Upper lobe of right lung (tissue), 1 donor: ENCODE measurements around the gene SET. TPM values are rescaled to one million over a fixed set of nuclear protein-coding genes. Genes with fewer than 3 reads are reported as not detected.
"Not testable (repeated sequence)": the region's sequence is repeated elsewhere in the genome, so short reads cannot be mapped to it uniquely, and the experiment has no call there.

ENCODE experiments used
- ATAC-seq: fragments of 200-7000 bp; cut with Tn5 transposase; one replicate; pipeline ENCODE4 v1.9.1; 2020; ENCODE audit warnings: mild to moderate bottlenecking, moderate library complexity
- DNase-seq: peaks from one replicate; pipeline ENCODE4 v3.0.0-alpha.2; 2020
- H3K27ac ChIP-seq: fragments of 200-600 bp; one replicate; pipeline ENCODE4 v1.8.0; 2022
- H3K27me3 ChIP-seq: fragments of 200-600 bp; one replicate; pipeline ENCODE4 v1.8.0; 2022; ENCODE audit warnings: mild to moderate bottlenecking
- H3K36me3 ChIP-seq: fragments of 200-600 bp; one replicate; pipeline ENCODE4 v1.8.0; 2022
- H3K4me1 ChIP-seq: fragments of 200-600 bp; one replicate; pipeline ENCODE4 v1.8.0; 2022
- H3K4me3 ChIP-seq: fragments of 200-600 bp; one replicate; pipeline ENCODE4 v1.8.0; 2022; ENCODE audit warnings: mild to moderate bottlenecking
- H3K9me3 ChIP-seq: fragments of 200-600 bp; one replicate; pipeline ENCODE4 v1.8.0; 2022
- CTCF ChIP-seq: fragments of 200-600 bp; IDR thresholded peaks from one replicate; pipeline ENCODE4 v1.8.0; 2022; ENCODE audit warnings: antibody characterized with exemption
- intact Hi-C: fragments of 100-400 bp; cut with DNase I; formaldehyde crosslinking; loops from one replicate; pipeline ENCODE4 v1.11.0; 2022
- total RNA-seq: library from RNA; stranded (reverse); fragmentation: NEBNext Ultra II Directional; extraction: Animal tissue kit (Norgen Biotek cat#: 25700); gene quantifications from one replicate; pipeline ENCODE4 v1.2.1, GENCODE V29; 2021
- donor health status: DM: no; HTN: yes; CAD: no; lungs with severe emphysema.

The SET gene
- total RNA-seq, 1 donor from 2014 or later: 227 TPM

DNA sequence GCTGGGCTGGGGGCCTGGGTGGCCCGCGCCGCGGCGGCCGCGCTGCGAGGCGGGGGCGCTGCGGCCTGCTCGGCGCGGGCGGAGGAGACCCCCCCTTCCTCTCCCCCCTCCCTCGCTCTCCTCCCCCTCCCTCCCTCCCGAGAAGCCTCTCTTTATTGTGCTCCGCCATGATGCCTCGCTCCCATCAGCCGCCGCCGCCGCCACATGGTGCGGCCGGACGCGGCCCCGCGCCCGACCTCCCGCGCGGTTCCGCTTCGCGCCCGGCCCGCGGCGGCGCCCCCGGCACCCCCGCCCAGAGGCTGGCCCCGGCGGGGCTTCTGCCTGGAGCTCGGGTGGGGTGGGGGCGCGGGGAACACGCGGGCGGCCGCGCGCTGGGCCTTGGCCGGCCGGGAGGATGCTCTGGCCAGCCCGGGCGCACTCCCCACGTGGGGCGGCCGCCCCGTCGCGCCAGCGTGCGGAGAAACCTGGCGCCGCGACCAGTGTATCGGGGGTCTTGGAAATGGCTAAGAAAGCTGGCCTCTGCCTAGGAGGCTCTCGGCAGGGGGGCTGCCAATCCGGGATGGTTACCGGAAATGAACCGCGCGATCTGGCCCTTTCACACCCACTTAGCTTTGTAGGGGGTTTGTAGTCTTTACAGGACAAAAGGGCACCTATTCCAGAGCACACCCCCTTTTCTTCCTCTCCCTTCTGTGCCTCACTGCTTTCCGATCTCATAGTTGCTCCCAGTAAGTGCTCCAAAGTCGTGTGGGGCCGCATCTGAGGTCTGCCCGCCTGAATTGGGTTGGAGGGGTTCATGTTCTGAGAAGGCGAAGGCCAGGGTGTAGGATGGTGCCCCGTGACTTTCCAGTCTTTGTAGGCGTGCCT, 1.0 kb downstream of the SET start:
- no peaks in the 10 kb centered on the region for H3K9me3 ChIP-seq
- no peak for DNase-seq
- H3K27ac ChIP-seq: peak overlapping the region; percentile 30
- ATAC-seq: no peak
- TF ChIP-seq CTCF: no peak
- intact Hi-C loops: no loop called here
- H3K27me3 ChIP-seq: no peaks in the 10 kb centered on the region
- peak overlapping the region; percentile 64 for H3K4me3 ChIP-seq
- H3K36me3 ChIP-seq: peaks cover 39% of the 10 kb centered on the region
- peaks cover 36% of the 10 kb centered on the region for H3K4me1 ChIP-seq

DNA sequence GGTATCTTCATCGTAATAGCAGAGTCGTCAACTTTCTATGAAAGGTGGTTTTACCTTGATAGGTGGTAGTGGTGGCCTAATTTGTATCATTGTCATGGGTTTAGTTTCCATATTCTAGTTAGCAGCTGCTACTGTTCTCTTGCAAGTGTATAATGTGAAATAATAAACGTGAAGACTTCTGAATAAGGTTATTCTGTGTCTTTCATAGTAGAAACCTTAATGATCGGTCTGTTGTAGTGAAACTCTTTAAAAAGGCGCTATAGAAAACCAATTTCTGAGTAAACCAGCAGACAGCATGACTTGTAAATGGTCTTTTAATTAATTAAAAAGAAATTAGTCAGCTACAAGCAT, 1.6 kb downstream of the SET start:
- Histone ChIP-seq H3K9me3 (no peaks in the 10 kb centered on the region), H3K27ac (peak overlapping the region; percentile 30), H3K27me3 (no peaks in the 10 kb centered on the region), H3K4me1 (peaks cover 30% of the 10 kb centered on the region), H3K4me3 (peak overlapping the region; percentile 64), H3K36me3 (peaks cover 44% of the 10 kb centered on the region)
- intact Hi-C loops: no loop called here
- no peak for DNase-seq
- no peak for ATAC-seq
- TF ChIP-seq CTCF: no peak

DNA sequence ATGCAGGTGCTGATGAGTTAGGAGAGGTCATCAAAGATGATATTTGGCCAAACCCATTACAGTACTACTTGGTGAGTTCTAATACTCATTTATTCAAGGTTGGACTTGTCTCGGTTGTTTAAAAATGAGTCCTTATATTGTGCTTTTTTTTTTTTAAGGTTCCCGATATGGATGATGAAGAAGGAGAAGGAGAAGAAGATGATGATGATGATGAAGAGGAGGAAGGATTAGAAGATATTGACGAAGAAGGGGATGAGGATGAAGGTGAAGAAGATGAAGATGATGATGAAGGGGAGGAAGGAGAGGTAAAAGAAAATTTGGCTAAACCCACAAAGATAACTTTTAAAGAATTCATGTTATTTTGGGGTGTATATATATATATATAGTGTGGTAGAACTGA, 4.7 kb downstream of the SET start:
- intact Hi-C loops: not testable (repeated sequence)

GRCh38 chr9:128694344-128694743, 5.3 kb downstream of the SET start:
- Histone ChIP-seq H3K27ac (no peak overlapping the region), H3K4me3 (no peak overlapping the region), H3K4me1 (peaks cover 10% of the 10 kb centered on the region), H3K36me3 (peaks cover 56% of the 10 kb centered on the region), H3K27me3 (no peaks in the 10 kb centered on the region), H3K9me3 (no peaks in the 10 kb centered on the region)
- ATAC-seq (no peak), DNase-seq (no peak)
- intact Hi-C loops: no loop called here
- TF ChIP-seq CTCF: no peak

More for the DNA sequence above, 4.7 kb downstream of the SET start:
- H3K27me3 ChIP-seq, H3K27ac ChIP-seq, ATAC-seq, H3K9me3 ChIP-seq, H3K4me3 ChIP-seq, DNase-seq, H3K4me1 ChIP-seq: not testable (repeated sequence)
- H3K36me3 ChIP-seq: peaks cover 56% of the 10 kb centered on the region

DNA sequence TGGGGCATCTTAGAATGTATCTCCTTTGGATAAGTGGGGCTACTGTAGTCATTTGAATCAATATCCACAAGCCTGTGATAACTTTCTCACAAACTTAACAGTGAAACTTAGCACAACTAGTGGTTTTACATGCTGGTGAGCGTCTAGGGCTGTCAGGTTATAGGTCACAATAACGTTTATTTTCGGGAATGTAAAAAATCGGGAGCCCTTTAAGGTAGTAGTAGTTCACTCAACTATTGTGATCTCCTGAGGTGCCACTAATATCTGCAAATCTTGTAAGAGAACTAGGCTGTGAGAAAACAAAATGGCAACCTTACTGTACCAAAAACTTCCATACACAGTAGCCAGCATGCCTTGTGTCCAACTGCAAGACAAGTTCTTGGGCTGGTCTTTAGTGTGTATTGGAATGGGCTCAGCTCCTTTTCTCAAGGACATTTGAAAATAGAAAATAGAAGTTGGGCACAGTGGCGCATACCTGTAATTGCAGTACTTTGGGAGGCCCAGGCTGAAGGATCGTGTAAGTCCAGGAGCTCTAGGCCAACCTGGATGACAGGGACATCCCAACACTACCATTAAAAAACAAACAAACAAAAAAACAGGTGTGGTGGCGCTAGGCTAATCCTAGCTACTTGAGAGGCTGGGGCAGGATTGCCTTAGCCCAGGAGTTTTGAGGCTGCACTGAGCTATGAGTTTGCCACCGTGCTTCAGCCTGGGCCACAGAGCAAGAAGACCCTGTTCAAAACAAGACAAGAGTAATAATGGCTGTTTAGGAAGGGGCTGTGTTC, 8.1 kb downstream of the SET start:
- no peak overlapping the region for H3K27ac ChIP-seq
- no peak for ATAC-seq

DNA sequence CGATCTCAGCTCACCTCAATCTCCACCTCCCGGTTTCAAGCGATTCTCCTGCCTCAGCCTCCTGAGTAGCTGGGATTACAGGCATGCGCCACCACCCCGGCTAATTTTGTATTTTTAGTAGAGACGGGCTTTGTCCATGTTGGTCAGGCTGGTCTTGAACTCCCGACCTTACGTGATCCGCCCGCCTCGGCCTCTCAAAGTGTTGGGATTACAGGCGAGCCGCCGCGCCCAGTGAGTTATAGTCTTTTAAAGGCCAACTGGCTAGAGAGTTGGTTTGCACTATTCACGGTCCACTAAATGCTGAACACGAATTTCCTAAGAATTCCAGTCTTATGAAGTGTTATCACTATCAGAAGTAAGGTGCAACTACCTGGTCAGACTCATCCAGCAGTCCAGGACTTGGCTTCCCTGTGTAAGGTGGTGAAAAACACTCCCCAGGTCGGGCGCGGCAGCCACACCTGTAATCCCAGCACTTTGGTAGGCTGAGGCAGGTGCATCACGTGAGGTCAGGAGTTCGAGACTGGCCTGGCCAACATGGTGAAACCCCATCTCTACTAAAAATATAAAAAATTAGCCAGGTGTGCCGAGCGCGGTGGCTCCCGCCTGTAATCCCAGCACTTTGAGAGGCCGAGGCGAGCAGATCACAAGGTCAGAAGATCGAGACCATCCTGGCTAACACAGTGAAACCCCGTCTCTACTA, 10.2 kb downstream of the SET start:
- H3K9me3 ChIP-seq, H3K4me3 ChIP-seq, H3K4me1 ChIP-seq, H3K27ac ChIP-seq, ATAC-seq, H3K27me3 ChIP-seq, intact Hi-C loops: not testable (repeated sequence)
- H3K36me3 ChIP-seq: peaks cover 25% of the 10 kb centered on the region
- DNase-seq: peak; percentile 31

More for the DNA sequence above, 8.1 kb downstream of the SET start:
- no peak overlapping the region for H3K4me3 ChIP-seq
- no peaks in the 10 kb centered on the region for H3K27me3 ChIP-seq
- H3K4me1 ChIP-seq: peaks cover 7% of the 10 kb centered on the region
- no peaks in the 10 kb centered on the region for H3K9me3 ChIP-seq
- TF ChIP-seq CTCF: no peak
- peaks cover 46% of the 10 kb centered on the region for H3K36me3 ChIP-seq
- intact Hi-C loops: no loop called here
- peak; percentile 10 for DNase-seq
